GM10266 (cell line): ENCODE results near the gene TMEM247.

Source experiments
- DNase-seq: peaks from one replicate; pipeline ENCODE4 v3.0.0; 2012; ENCODE audit errors: extremely low spot score
- CTCF ChIP-seq: IDR thresholded peaks from 2 replicates; pipeline ENCODE4 v1.5.1; 2012; ENCODE audit warnings: mild to moderate bottlenecking, low read depth; ENCODE audit not compliant: control insufficient read depth, insufficient read depth; ENCODE audit errors: missing control alignments

Gene TMEM247

GRCh38 chr2:46479265-46479664 is at the start of gene TMEM247:
TSS of gene TMEM247 (plus strand) at chr2:46479565.
- no peak for TF ChIP-seq CTCF
- DNase-seq: no peak

- TF ChIP-seq CTCF: no peak
- no peak for DNase-seq
Observed at GRCh38 chr2:46430413-46430812, 49.0 kb upstream of the TMEM247 start.

- DNase-seq: no peak
- no peak for TF ChIP-seq CTCF
Observed at GRCh38 chr2:46430992-46431391, 48.4 kb upstream of the TMEM247 start.

- TF ChIP-seq CTCF: no peak
- no peak for DNase-seq
Observed at GRCh38 chr2:46431481-46432235, 47.7 kb upstream of the TMEM247 start.

- no peak for DNase-seq
- no peak for TF ChIP-seq CTCF
Observed at GRCh38 chr2:46434851-46435273, 44.5 kb upstream of the TMEM247 start.

GRCh38 chr2:46435353-46435752 is 44.0 kb upstream of the TMEM247 start:
- DNase-seq: no peak
- no peak for TF ChIP-seq CTCF

GRCh38 chr2:46435796-46436360 is 43.5 kb upstream of the TMEM247 start:
- DNase-seq: no peak
- TF ChIP-seq CTCF: no peak
